Stomach (tissue), 9 donors: ENCODE data around the gene ATP6V0B. TPM values are rescaled to one million over a fixed set of nuclear protein-coding genes. Genes with fewer than 3 reads are reported as not detected.

Source experiments
- DNase-seq, 2 donors: peaks; one replicate each; pipeline versions ENCODE4 v3.0.0 to v3.0.0-alpha.2; 2013 to 2019
- H3K27ac ChIP-seq, 5 donors: fragments of 200-600 bp in 4 of 5; sonication (generic) in 4 of 5; one replicate each; pipeline ENCODE4 v1.5.1; 2013 to 2019; ENCODE audit warnings: mild to moderate bottlenecking in 1 of 5, moderate library complexity in 1 of 5
- H3K27me3 ChIP-seq, 3 donors: fragments of 200-600 bp; sonication (generic); one replicate each; pipeline ENCODE4 v1.5.1; 2017 to 2019; ENCODE audit warnings: mixed run types in 1 of 3
- H3K36me3 ChIP-seq, 4 donors: fragments of 200-600 bp; sonication (generic); 1 replicate in 3 of 4; 2 replicates in 1 of 4; pipeline ENCODE4 v1.5.1; 2016 to 2019
- H3K4me1 ChIP-seq, 4 donors: fragments of 200-600 bp; sonication (generic); one replicate each; pipeline ENCODE4 v1.5.1; 2016 to 2019
- H3K4me3 ChIP-seq, 4 donors: fragments of 200-600 bp; sonication (generic) in 3 of 4; one replicate each; pipeline ENCODE4 v1.5.1; 2016 to 2019; ENCODE audit warnings: mild to moderate bottlenecking in 1 of 4
- H3K9me3 ChIP-seq, 4 donors: fragments of 200-600 bp; sonication (generic); one replicate each; pipeline ENCODE4 v1.5.1; 2016 to 2019
- EP300 ChIP-seq: sonication (generic); formaldehyde crosslinking; IDR thresholded peaks from one replicate; pipeline ENCODE4 v1.6.1; 2017; ENCODE audit warnings: antibody characterized with exemption
- POLR2A ChIP-seq, 4 donors: fragments of 450-650 bp; IDR thresholded peaks; one replicate each; pipeline ENCODE4 v1.6.1; 2016; ENCODE audit warnings: antibody characterized with exemption in 4 of 4, control low read depth in 2 of 4, mild to moderate bottlenecking in 1 of 4, moderate library complexity in 1 of 4
- POLR2AphosphoS5 ChIP-seq, 3 donors: sonication (generic); formaldehyde crosslinking; IDR thresholded peaks; one replicate each; pipeline ENCODE4 v1.6.1; 2016; ENCODE audit warnings: antibody characterized with exemption in 3 of 3
- WGBS, 5 donors: extraction: QIAGEN DNeasy Blood & Tissue Kit in 3 of 5; methylation state at CpG; one replicate each; pipeline versions ENCODE4 v1.1.5 to v1.1.7; 2013 to 2018; 5-methylcytosine and 5-hydroxymethylcytosine counted together
- intact Hi-C: fragments of 100-400 bp; cut with DNase I; formaldehyde crosslinking; loops from one replicate; pipeline ENCODE4 v1.15.1; 2023; ENCODE audit warnings: low total_unique reads
- polyA plus RNA-seq, 3 donors: library from polyadenylated mRNA; stranded (reverse); fragments of 200-250 nt; gene quantifications; one replicate each; pipeline ENCODE4 v1.2.3, GENCODE V29; 2013
- total RNA-seq, 5 donors: library from RNA; depleted of rRNA; stranded (reverse); fragments of >200 nt; gene quantifications; one replicate each; pipeline versions ENCODE4 v1.1.0 to v1.2.3, GENCODE V29; 2014 to 2016
- TF ChIP-seq, protein P1 (sequence below), 7 experiments: fragments of 450-650 bp in 4 of 7; fragments of 200-600 bp in 3 of 7; sonication (generic) in 3 of 7; IDR thresholded peaks; one replicate each; pipeline ENCODE4 v1.5.1; 2016 to 2019; ENCODE audit warnings: antibody characterized with exemption in 7 of 7, control low read depth in 2 of 7, mild to moderate bottlenecking in 1 of 7
- donor health status: healthy with polysubstance abuse.
- donor health status: Bipolar disorder and iron deficiency.
- donor health status: healthy.

The ATP6V0B gene
- total and polyA plus RNA-seq, 8 donors, result 32.1 to 188 (median 94.7) TPM

DNA sequence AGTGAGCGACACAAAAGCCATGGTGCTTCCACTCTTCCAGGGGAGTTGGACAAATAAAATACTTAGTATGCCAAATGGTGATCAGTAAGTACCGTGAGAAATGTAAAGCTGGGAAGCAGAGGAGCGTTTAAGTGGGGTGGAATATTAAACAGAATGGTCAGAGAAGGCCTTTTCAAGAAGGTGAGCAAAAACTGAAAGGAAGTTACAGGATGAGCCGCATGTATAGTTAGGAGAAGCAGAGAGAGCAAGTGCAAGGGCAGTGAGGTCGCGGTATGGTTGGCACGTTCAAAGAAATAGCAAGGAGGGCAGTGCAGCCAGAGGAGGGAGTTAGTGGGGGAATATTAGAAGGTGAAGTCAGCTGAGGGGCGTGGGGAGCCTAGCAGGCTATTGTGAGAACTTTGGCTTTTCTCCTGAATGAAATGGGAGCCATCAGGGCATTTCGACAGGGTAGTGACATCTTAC is 748 bp upstream of the ATP6V0B start:
- peak overlapping the region; percentile 90 to 97 (median 96) for H3K27ac ChIP-seq
- peaks cover 44 to 73% (median 63%) of the 10 kb centered on the region in 4 donors for H3K4me1 ChIP-seq
- no peaks in the 10 kb centered on the region for H3K9me3 ChIP-seq
- peak overlapping the region; percentile 63 to 84 (median 76) for H3K4me3 ChIP-seq
- TF ChIP-seq EP300, result no peak
- TF ChIP-seq POLR2A (IDR thresholded peaks at IDR 0.05), result no peak
- TF ChIP-seq, protein P1, sequence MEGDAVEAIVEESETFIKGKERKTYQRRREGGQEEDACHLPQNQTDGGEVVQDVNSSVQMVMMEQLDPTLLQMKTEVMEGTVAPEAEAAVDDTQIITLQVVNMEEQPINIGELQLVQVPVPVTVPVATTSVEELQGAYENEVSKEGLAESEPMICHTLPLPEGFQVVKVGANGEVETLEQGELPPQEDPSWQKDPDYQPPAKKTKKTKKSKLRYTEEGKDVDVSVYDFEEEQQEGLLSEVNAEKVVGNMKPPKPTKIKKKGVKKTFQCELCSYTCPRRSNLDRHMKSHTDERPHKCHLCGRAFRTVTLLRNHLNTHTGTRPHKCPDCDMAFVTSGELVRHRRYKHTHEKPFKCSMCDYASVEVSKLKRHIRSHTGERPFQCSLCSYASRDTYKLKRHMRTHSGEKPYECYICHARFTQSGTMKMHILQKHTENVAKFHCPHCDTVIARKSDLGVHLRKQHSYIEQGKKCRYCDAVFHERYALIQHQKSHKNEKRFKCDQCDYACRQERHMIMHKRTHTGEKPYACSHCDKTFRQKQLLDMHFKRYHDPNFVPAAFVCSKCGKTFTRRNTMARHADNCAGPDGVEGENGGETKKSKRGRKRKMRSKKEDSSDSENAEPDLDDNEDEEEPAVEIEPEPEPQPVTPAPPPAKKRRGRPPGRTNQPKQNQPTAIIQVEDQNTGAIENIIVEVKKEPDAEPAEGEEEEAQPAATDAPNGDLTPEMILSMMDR (IDR thresholded peaks at IDR 0.05), result no peak
- TF ChIP-seq POLR2AphosphoS5 (IDR thresholded peaks at IDR 0.05), result no peak
- WGBS, 5 donors, result 26 to 35% (median 29%) methylated on average over 9 of the region's 9 CpGs
- no peak for DNase-seq
- no peaks in the 10 kb centered on the region for H3K27me3 ChIP-seq
- H3K36me3 ChIP-seq, result peaks cover 13 to 50% (median 40%) of the 10 kb centered on the region in 4 donors
- intact Hi-C loops, result no loop called here

- TF ChIP-seq POLR2A (IDR thresholded peaks at IDR 0.05), result no peak
- no peak for TF ChIP-seq EP300
- TF ChIP-seq, protein P1 (IDR thresholded peaks at IDR 0.05), result no peak
- no peak for TF ChIP-seq POLR2AphosphoS5 (IDR thresholded peaks at IDR 0.05)
- DNase-seq, result peak; percentile 74 to 86
- Histone ChIP-seq H3K9me3 (no peaks in the 10 kb centered on the region), H3K4me3 (peak overlapping the region; percentile 63 to 84 (median 76)), H3K4me1 (peaks cover 51 to 73% (median 65%) of the 10 kb centered on the region in 4 donors), H3K27me3 (no peaks in the 10 kb centered on the region), H3K27ac (peak overlapping the region; percentile 90 to 97 (median 96)), H3K36me3 (peaks cover 13 to 50% (median 40%) of the 10 kb centered on the region in 4 donors)
- WGBS, 5 donors, result 1 to 3% (median 1%) methylated on average over 21 to 34 of the region's 34 CpGs
- intact Hi-C loops, result no loop called here
Observed at GRCh38 chr1:43975249-43975961, 645 bp downstream of the ATP6V0B start.

DNA sequence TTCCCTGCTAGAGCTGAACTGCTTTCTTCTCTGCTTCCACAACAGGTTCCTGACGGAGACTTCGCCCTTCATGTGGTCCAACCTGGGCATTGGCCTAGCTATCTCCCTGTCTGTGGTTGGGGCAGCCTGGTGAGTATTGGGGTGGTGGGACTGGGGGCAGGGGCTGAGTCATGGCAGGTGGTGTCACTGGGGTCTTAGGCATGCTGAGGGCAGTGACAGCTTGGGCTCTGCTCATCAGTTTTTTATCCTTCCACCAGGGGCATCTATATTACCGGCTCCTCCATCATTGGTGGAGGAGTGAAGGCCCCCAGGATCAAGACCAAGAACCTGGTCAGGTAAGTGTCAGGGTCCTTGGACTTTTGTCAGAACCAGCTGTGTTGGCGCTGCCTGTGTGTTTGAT is 1.3 kb downstream of the ATP6V0B start:
- DNase-seq, result no peak
- Histone ChIP-seq H3K27ac (peak overlapping the region in 4 of 5 donors; percentile 90 to 97 (median 95)), H3K9me3 (no peaks in the 10 kb centered on the region), H3K4me1 (peaks cover 51 to 73% (median 65%) of the 10 kb centered on the region in 4 donors), H3K36me3 (peaks cover 13 to 49% (median 39%) of the 10 kb centered on the region in 4 donors), H3K4me3 (peak overlapping the region; percentile 63 to 84 (median 76)), H3K27me3 (no peaks in the 10 kb centered on the region)
- WGBS, 5 donors, result 60 to 71% (median 69%) methylated on average over 4 of the region's 4 CpGs
- intact Hi-C loops, result no loop called here
- TF ChIP-seq POLR2AphosphoS5 (IDR thresholded peaks at IDR 0.05) (no peak), POLR2A (IDR thresholded peaks at IDR 0.05) (no peak), EP300 (no peak)
- TF ChIP-seq, protein P1 (IDR thresholded peaks at IDR 0.05), result no peak

- Histone ChIP-seq H3K36me3 (peaks cover 13 to 47% (median 34%) of the 10 kb centered on the region in 4 donors), H3K4me3 (peak overlapping the region in 2 of 4 donors; percentile 72 to 84), H3K9me3 (no peaks in the 10 kb centered on the region), H3K27ac (no peak overlapping the region), H3K4me1 (peaks cover 52 to 72% (median 65%) of the 10 kb centered on the region in 4 donors), H3K27me3 (no peaks in the 10 kb centered on the region)
- 87 to 96% (median 89%) methylated on average over 8 of the region's 8 CpGs for WGBS, 5 donors
- DNase-seq, result no peak
- intact Hi-C loops, result no loop called here
- TF ChIP-seq, protein P1 (IDR thresholded peaks at IDR 0.05), result no peak
- TF ChIP-seq POLR2A (IDR thresholded peaks at IDR 0.05) (no peak), EP300 (no peak), POLR2AphosphoS5 (IDR thresholded peaks at IDR 0.05) (no peak)
Observed at GRCh38 chr1:43976890-43977289, 2.1 kb downstream of the ATP6V0B start.
